Chondrocyte (in vitro differentiated cells): Measurements from ENCODE around the gene ZBTB49. TPM values are rescaled to one million over a fixed set of nuclear protein-coding genes. Genes with fewer than 3 reads are reported as not detected.
"Not testable (repeated sequence)": the region's sequence is repeated elsewhere in the genome, so short reads cannot be mapped to it uniquely, and the experiment has no call there.

Experiments used
- DNase-seq: peaks from one replicate; pipeline ENCODE4 v3.0.0; 2021; ENCODE audit warnings: mixed read lengths, low spot score
- H3K27ac Mint-ChIP-seq: one replicate; pipeline ENCODE4 v1.8.0; 2021; ENCODE audit warnings: mild to moderate bottlenecking, moderate library complexity, mixed read lengths; ENCODE audit not compliant: unreplicated experiment
- H3K27me3 Mint-ChIP-seq: 2 replicates; pipeline ENCODE4 v1.8.0; 2021; ENCODE audit warnings: low read depth, mixed read lengths
- H3K36me3 Mint-ChIP-seq: 2 replicates; pipeline ENCODE4 v1.8.0; 2021; ENCODE audit warnings: low read depth, mixed read lengths
- H3K4me1 Mint-ChIP-seq: 2 replicates; pipeline ENCODE4 v1.8.0; 2021; ENCODE audit warnings: low read depth, mild to moderate bottlenecking, mixed read lengths
- H3K4me3 Mint-ChIP-seq: one replicate; pipeline ENCODE4 v1.8.0; 2021; ENCODE audit warnings: mild to moderate bottlenecking, moderate library complexity, mixed read lengths; ENCODE audit not compliant: unreplicated experiment
- H3K9me3 Mint-ChIP-seq: 2 replicates; pipeline ENCODE4 v1.8.0; 2021; ENCODE audit warnings: low read depth, mixed read lengths
- CTCF ChIP-seq: fragments of 200-600 bp; sonication (generic); IDR thresholded peaks from 2 replicates; pipeline ENCODE4 v1.5.0; 2021; ENCODE audit warnings: antibody characterized with exemption, mild to moderate bottlenecking, moderate library complexity
- total RNA-seq: library from RNA; stranded (reverse); gene quantifications from 3 replicates; pipeline ENCODE4 v1.2.1, GENCODE V29; 2021

ZBTB49 gene
- total RNA-seq, 1 donor from 2014 or later, result 4.3 TPM

- Mint-ChIP-seq H3K36me3 (no peaks in the 10 kb centered on the region), H3K4me1 (peaks cover 2% of the 10 kb centered on the region), H3K27me3 (peaks cover 24% of the 10 kb centered on the region), H3K4me3 (no peak overlapping the region), H3K9me3 (no peaks in the 10 kb centered on the region), H3K27ac (no peak overlapping the region)
- no peak for TF ChIP-seq CTCF
- DNase-seq, result peak; percentile 19
Measured at GRCh38 chr4:4339504-4340085, 49.5 kb downstream of the ZBTB49 start.

GRCh38 chr4:4341861-4342650, 52.0 kb downstream of the ZBTB49 start:
- H3K4me1 Mint-ChIP-seq, result no peaks in the 10 kb centered on the region
- H3K9me3 Mint-ChIP-seq, result no peaks in the 10 kb centered on the region
- TF ChIP-seq CTCF, result no peak
- no peak overlapping the region for H3K4me3 Mint-ChIP-seq
- H3K27ac Mint-ChIP-seq, result no peak overlapping the region
- H3K27me3 Mint-ChIP-seq, result peaks cover 30% of the 10 kb centered on the region
- peak; percentile 52 for DNase-seq
- H3K36me3 Mint-ChIP-seq, result no peaks in the 10 kb centered on the region

- no peak for TF ChIP-seq CTCF
- Mint-ChIP-seq H3K27ac (no peak overlapping the region), H3K9me3 (no peaks in the 10 kb centered on the region), H3K4me1 (no peaks in the 10 kb centered on the region), H3K36me3 (no peaks in the 10 kb centered on the region), H3K4me3 (no peak overlapping the region), H3K27me3 (peaks cover 29% of the 10 kb centered on the region)
- peak; percentile 15 for DNase-seq
Measured at GRCh38 chr4:4343038-4343437, 53.0 kb downstream of the ZBTB49 start.

GRCh38 chr4:4344915-4345527, 55.0 kb downstream of the ZBTB49 start:
- H3K27ac Mint-ChIP-seq, result no peak overlapping the region
- H3K4me1 Mint-ChIP-seq, result no peaks in the 10 kb centered on the region
- H3K36me3 Mint-ChIP-seq, result no peaks in the 10 kb centered on the region
- H3K4me3 Mint-ChIP-seq, result no peak overlapping the region
- no peaks in the 10 kb centered on the region for H3K9me3 Mint-ChIP-seq
- no peak for DNase-seq
- peaks cover 31% of the 10 kb centered on the region for H3K27me3 Mint-ChIP-seq
- TF ChIP-seq CTCF, result no peak

- no peak for TF ChIP-seq CTCF
- Mint-ChIP-seq H3K27me3 (peaks cover 30% of the 10 kb centered on the region), H3K4me1 (no peaks in the 10 kb centered on the region), H3K36me3 (no peaks in the 10 kb centered on the region), H3K4me3 (no peak overlapping the region), H3K9me3 (no peaks in the 10 kb centered on the region), H3K27ac (no peak overlapping the region)
- DNase-seq, result no peak
Measured at GRCh38 chr4:4347585-4347984, 57.5 kb downstream of the ZBTB49 start.

- not testable (repeated sequence) for H3K4me3 Mint-ChIP-seq, H3K9me3 Mint-ChIP-seq
Measured at GRCh38 chr4:4348585-4348984, 58.5 kb downstream of the ZBTB49 start.

More at GRCh38 chr4:4348585-4348984, 58.5 kb downstream of the ZBTB49 start:
- H3K27me3 Mint-ChIP-seq, result peaks cover 28% of the 10 kb centered on the region
- DNase-seq, H3K4me1 Mint-ChIP-seq, H3K36me3 Mint-ChIP-seq, H3K27ac Mint-ChIP-seq: not testable (repeated sequence)
